Adrenal gland (tissue), 5 donors: ENCODE results near the gene SPAG17.

Experiments
- POLR2A ChIP-seq, 2 donors: fragments of 450-650 bp; IDR thresholded peaks; one replicate each; pipeline ENCODE4 v1.6.1; 2017; ENCODE audit warnings: antibody characterized with exemption in 2 of 2, mild to moderate bottlenecking in 2 of 2, moderate library complexity in 1 of 2
- TF ChIP-seq, protein P1 (sequence below), 6 experiments: fragments of 450-650 bp in 4 of 6; fragments of 200-600 bp in 2 of 6; sonication (generic) in 1 of 6; IDR thresholded peaks; 1 replicate in 5 of 6; 2 replicates in 1 of 6; pipeline versions ENCODE4 v1.5.1 to v1.8.0; 2016 to 2021; ENCODE audit warnings: antibody characterized with exemption in 6 of 6, mild to moderate bottlenecking in 2 of 6, moderate library complexity in 1 of 6
- donor health status: DM: no; HTN: no; CAD: no.

- TF ChIP-seq, protein P1, sequence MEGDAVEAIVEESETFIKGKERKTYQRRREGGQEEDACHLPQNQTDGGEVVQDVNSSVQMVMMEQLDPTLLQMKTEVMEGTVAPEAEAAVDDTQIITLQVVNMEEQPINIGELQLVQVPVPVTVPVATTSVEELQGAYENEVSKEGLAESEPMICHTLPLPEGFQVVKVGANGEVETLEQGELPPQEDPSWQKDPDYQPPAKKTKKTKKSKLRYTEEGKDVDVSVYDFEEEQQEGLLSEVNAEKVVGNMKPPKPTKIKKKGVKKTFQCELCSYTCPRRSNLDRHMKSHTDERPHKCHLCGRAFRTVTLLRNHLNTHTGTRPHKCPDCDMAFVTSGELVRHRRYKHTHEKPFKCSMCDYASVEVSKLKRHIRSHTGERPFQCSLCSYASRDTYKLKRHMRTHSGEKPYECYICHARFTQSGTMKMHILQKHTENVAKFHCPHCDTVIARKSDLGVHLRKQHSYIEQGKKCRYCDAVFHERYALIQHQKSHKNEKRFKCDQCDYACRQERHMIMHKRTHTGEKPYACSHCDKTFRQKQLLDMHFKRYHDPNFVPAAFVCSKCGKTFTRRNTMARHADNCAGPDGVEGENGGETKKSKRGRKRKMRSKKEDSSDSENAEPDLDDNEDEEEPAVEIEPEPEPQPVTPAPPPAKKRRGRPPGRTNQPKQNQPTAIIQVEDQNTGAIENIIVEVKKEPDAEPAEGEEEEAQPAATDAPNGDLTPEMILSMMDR (IDR thresholded peaks at IDR 0.05): no peak
- no peak for TF ChIP-seq POLR2A (IDR thresholded peaks at IDR 0.05)
Observed at GRCh38 chr1:118039170-118039569, 145.9 kb downstream of the SPAG17 start.
